ENCODE results near the gene TRMT13.

The TRMT13 gene

GRCh38 chr1:100141192-100141591, 8.2 kb downstream of the TRMT13 start:
- H3K4me3 Mint-ChIP-seq, result no peak overlapping the region
- H3K36me3 Mint-ChIP-seq (ENCODE audit: low read depth), result peaks cover 77% of the 10 kb centered on the region
- no peaks in the 10 kb centered on the region for H3K27me3 Mint-ChIP-seq
- H3K4me1 Mint-ChIP-seq (ENCODE audit: low read depth), result no peaks in the 10 kb centered on the region
- no peak overlapping the region for H3K27ac Mint-ChIP-seq
- no peaks in the 10 kb centered on the region for H3K9me3 Mint-ChIP-seq

DNA sequence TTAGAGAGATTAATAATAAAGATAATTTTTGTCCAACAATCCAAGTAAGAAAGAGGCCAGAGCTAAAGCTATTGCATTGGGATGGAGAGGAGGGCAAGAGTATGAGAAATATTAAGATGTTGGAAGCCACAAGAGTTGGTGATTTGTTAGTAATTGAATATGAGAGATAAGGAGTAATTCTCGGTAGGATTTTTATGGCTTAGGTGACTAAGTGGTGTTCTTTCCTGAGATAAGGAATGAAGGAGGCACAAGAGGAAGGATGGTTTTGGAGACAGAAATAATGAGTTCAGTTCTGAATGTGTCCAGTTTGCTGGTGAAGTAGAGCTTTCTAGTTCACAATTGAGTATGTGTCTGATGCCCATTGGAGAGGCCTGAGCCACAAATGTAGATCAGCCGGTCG, 9.4 kb downstream of the TRMT13 start:
- Mint-ChIP-seq H3K4me3 (no peak overlapping the region), H3K27me3 (no peaks in the 10 kb centered on the region), H3K27ac (no peak overlapping the region), H3K4me1 (ENCODE audit: low read depth) (no peaks in the 10 kb centered on the region), H3K9me3 (no peaks in the 10 kb centered on the region), H3K36me3 (ENCODE audit: low read depth) (peaks cover 75% of the 10 kb centered on the region)

- Mint-ChIP-seq H3K36me3 (ENCODE audit: low read depth) (peaks cover 73% of the 10 kb centered on the region), H3K27ac (no peak overlapping the region), H3K4me3 (no peak overlapping the region), H3K27me3 (no peaks in the 10 kb centered on the region), H3K4me1 (ENCODE audit: low read depth) (no peaks in the 10 kb centered on the region), H3K9me3 (no peaks in the 10 kb centered on the region)
Observed at GRCh38 chr1:100145116-100145515, 12.2 kb downstream of the TRMT13 start.

DNA sequence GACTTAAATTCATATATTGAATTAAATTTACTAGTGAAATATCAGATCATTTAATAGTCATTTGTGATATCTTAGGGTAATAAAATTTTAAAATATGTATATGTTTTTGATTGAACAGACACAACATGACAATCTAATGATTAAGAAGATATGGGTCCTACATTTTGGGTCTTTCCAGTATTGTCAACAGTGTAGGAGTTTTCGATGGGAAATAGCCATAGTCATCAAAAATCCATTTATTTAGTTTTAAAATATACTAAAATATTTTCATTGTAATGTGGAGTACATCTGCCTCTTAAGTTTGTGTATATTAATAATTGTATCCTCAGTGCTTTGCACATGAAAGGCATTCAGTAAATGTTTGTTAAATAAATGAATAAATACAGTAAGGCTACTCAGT, 14.0 kb downstream of the TRMT13 start:
- no peak overlapping the region for H3K4me3 Mint-ChIP-seq
- H3K36me3 Mint-ChIP-seq (ENCODE audit: low read depth), result peaks cover 70% of the 10 kb centered on the region
- H3K4me1 Mint-ChIP-seq (ENCODE audit: low read depth), result peaks cover 1% of the 10 kb centered on the region
- H3K9me3 Mint-ChIP-seq, result no peaks in the 10 kb centered on the region
- H3K27ac Mint-ChIP-seq, result no peak overlapping the region
- H3K27me3 Mint-ChIP-seq, result no peaks in the 10 kb centered on the region

- Mint-ChIP-seq H3K36me3 (ENCODE audit: low read depth) (peaks cover 62% of the 10 kb centered on the region), H3K9me3 (no peaks in the 10 kb centered on the region), H3K27ac (no peak overlapping the region), H3K4me1 (ENCODE audit: low read depth) (peaks cover 7% of the 10 kb centered on the region), H3K4me3 (no peak overlapping the region), H3K27me3 (no peaks in the 10 kb centered on the region)
Observed at GRCh38 chr1:100147875-100148274, 14.9 kb downstream of the TRMT13 start.

DNA sequence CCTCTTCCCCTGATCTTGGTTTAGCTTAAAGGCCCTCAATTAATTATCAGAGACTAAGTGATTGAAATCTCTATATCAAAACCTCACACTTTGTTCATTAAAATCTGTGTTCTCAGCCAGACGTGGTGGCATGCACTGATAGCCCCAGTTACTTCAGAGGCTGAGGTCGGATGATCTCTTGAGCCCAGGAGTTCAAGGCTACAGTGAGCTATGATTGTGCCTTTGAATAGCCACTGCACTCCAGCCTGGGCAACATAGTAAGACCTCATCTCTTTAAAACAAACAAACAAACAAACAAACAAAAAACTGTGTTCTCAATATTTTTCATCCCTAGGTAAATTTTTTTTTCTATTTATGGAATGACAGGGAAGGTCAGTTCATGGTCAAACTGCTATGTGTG, 18.7 kb downstream of the TRMT13 start:
- Mint-ChIP-seq H3K27ac (no peak overlapping the region), H3K36me3 (ENCODE audit: low read depth) (peaks cover 31% of the 10 kb centered on the region), H3K4me1 (ENCODE audit: low read depth) (peaks cover 7% of the 10 kb centered on the region), H3K9me3 (no peaks in the 10 kb centered on the region), H3K4me3 (no peak overlapping the region), H3K27me3 (no peaks in the 10 kb centered on the region)

GRCh38 chr1:100152271-100152670, 19.3 kb downstream of the TRMT13 start:
- Mint-ChIP-seq H3K36me3 (ENCODE audit: low read depth) (peaks cover 29% of the 10 kb centered on the region), H3K4me1 (ENCODE audit: low read depth) (peaks cover 7% of the 10 kb centered on the region), H3K9me3 (no peaks in the 10 kb centered on the region), H3K4me3 (no peak overlapping the region), H3K27ac (peak overlapping the region; percentile 0), H3K27me3 (no peaks in the 10 kb centered on the region)

- Mint-ChIP-seq H3K36me3 (ENCODE audit: low read depth) (no peaks in the 10 kb centered on the region), H3K27me3 (no peaks in the 10 kb centered on the region), H3K27ac (no peak overlapping the region), H3K4me1 (ENCODE audit: low read depth) (no peaks in the 10 kb centered on the region), H3K9me3 (no peaks in the 10 kb centered on the region), H3K4me3 (no peak overlapping the region)
Observed at GRCh38 chr1:100162881-100163280, 29.9 kb downstream of the TRMT13 start.

DNA sequence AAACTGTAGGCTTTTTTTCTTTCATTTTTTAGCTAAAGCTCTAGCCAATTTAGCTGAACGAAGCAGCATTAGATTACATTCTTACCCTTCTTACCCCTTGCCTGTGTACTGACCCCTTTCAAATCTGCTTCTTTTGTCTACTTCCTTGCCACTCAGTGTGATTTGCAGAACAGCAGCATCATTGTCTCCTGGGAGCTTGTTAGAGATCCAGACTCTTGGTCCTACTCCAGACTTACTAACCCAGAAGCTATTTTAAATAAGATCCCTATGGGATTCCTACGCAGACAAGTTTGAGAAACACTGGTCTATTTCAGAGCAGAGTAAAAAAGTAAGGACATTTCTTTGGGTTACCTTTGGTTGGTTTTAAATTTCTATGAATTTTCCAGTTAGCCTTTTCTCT, 31.3 kb downstream of the TRMT13 start:
- Mint-ChIP-seq H3K4me3 (no peak overlapping the region), H3K36me3 (ENCODE audit: low read depth) (no peaks in the 10 kb centered on the region), H3K27me3 (no peaks in the 10 kb centered on the region), H3K9me3 (no peaks in the 10 kb centered on the region), H3K4me1 (ENCODE audit: low read depth) (no peaks in the 10 kb centered on the region), H3K27ac (no peak overlapping the region)

- Mint-ChIP-seq H3K4me3 (no peak overlapping the region), H3K27ac (no peak overlapping the region), H3K4me1 (ENCODE audit: low read depth) (no peaks in the 10 kb centered on the region), H3K36me3 (ENCODE audit: low read depth) (no peaks in the 10 kb centered on the region), H3K27me3 (no peaks in the 10 kb centered on the region), H3K9me3 (no peaks in the 10 kb centered on the region)
Observed at GRCh38 chr1:100164702-100165101, 31.7 kb downstream of the TRMT13 start.

GRCh38 chr1:100168051-100168450, 35.1 kb downstream of the TRMT13 start:
- Mint-ChIP-seq H3K27me3 (no peaks in the 10 kb centered on the region), H3K36me3 (ENCODE audit: low read depth) (no peaks in the 10 kb centered on the region), H3K4me3 (no peak overlapping the region), H3K27ac (no peak overlapping the region), H3K4me1 (ENCODE audit: low read depth) (no peaks in the 10 kb centered on the region), H3K9me3 (no peaks in the 10 kb centered on the region)

- Mint-ChIP-seq H3K27ac (no peak overlapping the region), H3K36me3 (ENCODE audit: low read depth) (no peaks in the 10 kb centered on the region), H3K4me1 (ENCODE audit: low read depth) (no peaks in the 10 kb centered on the region), H3K9me3 (no peaks in the 10 kb centered on the region), H3K27me3 (no peaks in the 10 kb centered on the region), H3K4me3 (no peak overlapping the region)
Observed at GRCh38 chr1:100177295-100178041, 44.5 kb downstream of the TRMT13 start.

DNA sequence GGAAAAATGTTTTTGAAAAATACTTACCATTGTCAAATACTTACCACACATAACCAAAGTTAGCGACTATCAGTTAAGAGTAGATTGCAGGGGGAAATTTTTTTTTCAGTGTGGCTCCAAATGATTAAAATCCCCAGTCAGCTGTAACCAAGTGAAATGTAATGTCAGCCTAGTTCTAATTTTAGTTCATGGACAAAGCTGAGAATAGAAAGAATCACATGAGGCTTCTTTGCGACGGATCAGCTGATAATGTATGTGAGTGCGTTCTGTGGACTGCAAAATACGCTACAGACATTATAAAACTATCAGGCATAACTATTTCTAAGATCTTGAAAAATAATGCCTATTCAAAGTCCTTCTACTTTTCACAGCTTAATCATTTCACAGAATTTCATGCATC, 45.1 kb downstream of the TRMT13 start, which contains the start of gene LRRC39:
Gene LRRC39 (minus strand): TSS at position 166 of the 400 bp plus-strand sequence. CDS start 9,740 bp downstream, outside the sequence.
- Mint-ChIP-seq H3K9me3 (no peaks in the 10 kb centered on the region), H3K36me3 (ENCODE audit: low read depth) (no peaks in the 10 kb centered on the region), H3K27me3 (no peaks in the 10 kb centered on the region), H3K27ac (no peak within 1 kb of the TSS), H3K4me3 (no peak within 1 kb of the TSS), H3K4me1 (ENCODE audit: low read depth) (no peaks in the 10 kb centered on the region)

- Mint-ChIP-seq H3K4me3 (no peak overlapping the region), H3K27ac (no peak overlapping the region), H3K36me3 (ENCODE audit: low read depth) (no peaks in the 10 kb centered on the region), H3K27me3 (no peaks in the 10 kb centered on the region), H3K4me1 (ENCODE audit: low read depth) (peaks cover 7% of the 10 kb centered on the region), H3K9me3 (no peaks in the 10 kb centered on the region)
Observed at GRCh38 chr1:100183370-100183769, 50.4 kb downstream of the TRMT13 start.

DNA sequence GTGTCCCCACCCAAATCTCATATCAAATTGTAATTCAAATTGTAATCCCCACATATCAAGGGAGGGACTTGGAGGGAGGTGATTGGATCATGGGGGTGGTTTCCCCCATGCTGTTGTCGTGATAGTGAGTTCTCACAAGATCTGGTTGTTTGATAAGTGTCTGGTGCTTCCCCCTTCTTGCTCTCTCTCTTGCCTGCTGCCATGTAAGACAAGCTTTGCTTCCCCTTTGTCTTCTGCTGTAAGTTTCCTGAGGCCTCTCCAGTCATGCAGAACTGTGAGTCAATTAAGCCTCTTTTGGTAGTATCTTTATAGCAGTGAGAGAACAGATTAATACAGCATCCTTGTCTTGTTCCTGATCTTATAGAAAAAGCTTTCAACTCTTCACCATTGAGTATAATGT, 51.6 kb downstream of the TRMT13 start:
- H3K4me1 Mint-ChIP-seq (ENCODE audit: low read depth), result peaks cover 7% of the 10 kb centered on the region
- H3K36me3 Mint-ChIP-seq (ENCODE audit: low read depth), result no peaks in the 10 kb centered on the region
- no peak overlapping the region for H3K4me3 Mint-ChIP-seq
- no peaks in the 10 kb centered on the region for H3K27me3 Mint-ChIP-seq
- H3K9me3 Mint-ChIP-seq, result no peaks in the 10 kb centered on the region
- H3K27ac Mint-ChIP-seq, result no peak overlapping the region

GRCh38 chr1:100187912-100188311, 54.9 kb downstream of the TRMT13 start:
- Mint-ChIP-seq H3K9me3 (no peaks in the 10 kb centered on the region), H3K4me3 (no peak overlapping the region), H3K27ac (no peak overlapping the region), H3K36me3 (ENCODE audit: low read depth) (peaks cover 12% of the 10 kb centered on the region), H3K27me3 (no peaks in the 10 kb centered on the region), H3K4me1 (ENCODE audit: low read depth) (peaks cover 7% of the 10 kb centered on the region)

All from stimulated activated naive CD8-positive, alpha-beta T cell treated with anti-CD3 and anti-CD28 coated beads, Interleukin-15, Interleukin-2, amounts not matched to agents 100 ng/mL and 50 ng/mL, for 24 hours (primary cell).